H9 (cell line): Measurements from ENCODE around the gene BCAS1. TPM values are rescaled to one million over a fixed set of nuclear protein-coding genes. Genes with fewer than 3 reads are reported as not detected.

Experiments used
- DNase-seq: peaks from one replicate; pipeline ENCODE4 v3.0.0-alpha.2; 2017
- H2AFZ ChIP-seq: one replicate; pipeline ENCODE4 v1.6.1; 2013; ENCODE audit warnings: mild to moderate bottlenecking, low read length, control low read depth, moderate library complexity
- H2AK5ac ChIP-seq: 2 replicates; pipeline ENCODE4 v1.6.1; 2013; ENCODE audit warnings: low read length, control low read depth, mixed read lengths; ENCODE audit not compliant: insufficient read length
- H2BK120ac ChIP-seq: one replicate; pipeline ENCODE4 v1.6.1; 2013; ENCODE audit warnings: low read depth, mild to moderate bottlenecking, low read length, control low read depth, inconsistent platforms; ENCODE audit not compliant: poor library complexity, severe bottlenecking
- H2BK12ac ChIP-seq: 2 replicates; pipeline ENCODE4 v1.6.1; 2013; ENCODE audit warnings: low read length, control low read depth, mixed read lengths, low read depth; ENCODE audit not compliant: insufficient read length
- H2BK15ac ChIP-seq: 2 replicates; pipeline ENCODE4 v1.6.1; 2013; ENCODE audit warnings: low read depth, low read length, control low read depth
- H2BK20ac ChIP-seq: one replicate; pipeline ENCODE4 v1.6.1; 2013; ENCODE audit warnings: low read depth, mild to moderate bottlenecking, low read length, control low read depth, inconsistent platforms; ENCODE audit not compliant: poor library complexity, severe bottlenecking
- H2BK5ac ChIP-seq: 2 replicates; pipeline ENCODE4 v1.6.1; 2013; ENCODE audit warnings: low read length, control low read depth, mixed read lengths; ENCODE audit not compliant: insufficient read length
- H3K14ac ChIP-seq: 2 replicates; pipeline ENCODE4 v1.6.1; 2013; ENCODE audit warnings: low read length, control low read depth; ENCODE audit not compliant: insufficient read depth
- H3K18ac ChIP-seq: 2 replicates; pipeline ENCODE4 v1.6.1; 2013; ENCODE audit warnings: low read depth, mild to moderate bottlenecking, mixed read lengths, low read length, control low read depth; ENCODE audit not compliant: insufficient read length
- H3K23ac ChIP-seq: 2 replicates; pipeline ENCODE4 v1.6.1; 2013; ENCODE audit warnings: low read length, control low read depth, mixed read lengths, low read depth; ENCODE audit not compliant: insufficient read length
- H3K23me2 ChIP-seq: 2 replicates; pipeline ENCODE4 v1.6.1; 2013; ENCODE audit warnings: low read depth, mild to moderate bottlenecking, mixed read lengths, low read length, control low read depth; ENCODE audit not compliant: insufficient read length, poor library complexity, severe bottlenecking
- H3K27ac ChIP-seq: 2 replicates; pipeline ENCODE4 v1.5.1; 2013; ENCODE audit warnings: low read length, control low read depth, mixed read lengths, low read depth; ENCODE audit not compliant: insufficient read length
- H3K27me3 ChIP-seq: 2 replicates; pipeline ENCODE4 v1.6.1; 2013; ENCODE audit warnings: low read length, control low read depth, inconsistent platforms; ENCODE audit not compliant: insufficient read depth
- H3K4ac ChIP-seq: 2 replicates; pipeline ENCODE4 v1.6.1; 2013; ENCODE audit warnings: low read depth, mild to moderate bottlenecking, control low read depth, inconsistent platforms, low read length, moderate library complexity
- H3K4me1 ChIP-seq: 2 replicates; pipeline ENCODE4 v1.6.1; 2013; ENCODE audit warnings: low read length, control low read depth, inconsistent platforms; ENCODE audit not compliant: insufficient read depth
- H3K4me2 ChIP-seq: 2 replicates; pipeline ENCODE4 v1.6.1; 2013; ENCODE audit warnings: low read length, control low read depth, mixed read lengths; ENCODE audit not compliant: insufficient read length, insufficient read depth
- H3K56ac ChIP-seq: 2 replicates; pipeline ENCODE4 v1.6.1; 2013; ENCODE audit warnings: low read depth, mild to moderate bottlenecking, mixed read lengths, low read length, control low read depth; ENCODE audit not compliant: insufficient read length
- H3K79me1 ChIP-seq: 2 replicates; pipeline ENCODE4 v1.6.1; 2013; ENCODE audit warnings: low read depth, mild to moderate bottlenecking, moderate library complexity, low read length, control low read depth, inconsistent platforms; ENCODE audit not compliant: insufficient read depth, poor library complexity, severe bottlenecking
- H3K79me2 ChIP-seq: 2 replicates; pipeline ENCODE4 v1.6.1; 2013; ENCODE audit warnings: low read length, control low read depth, inconsistent platforms; ENCODE audit not compliant: insufficient read depth
- H3K9ac ChIP-seq: 2 replicates; pipeline ENCODE4 v1.6.1; 2013; ENCODE audit warnings: low read length, control low read depth, mixed read lengths; ENCODE audit not compliant: insufficient read length; ENCODE audit errors: extremely low read depth
- H3K9me3 ChIP-seq: one replicate; pipeline ENCODE4 v1.6.1; 2013; ENCODE audit warnings: low read depth, low read length, inconsistent platforms; ENCODE audit not compliant: control insufficient read depth
- H3T11ph ChIP-seq: one replicate; pipeline ENCODE4 v1.6.1; 2013; ENCODE audit warnings: mild to moderate bottlenecking, low read length, control low read depth, inconsistent platforms
- H4K20me1 ChIP-seq: one replicate; pipeline ENCODE4 v1.6.1; 2013; ENCODE audit not compliant: control insufficient read depth, insufficient read length, insufficient read depth
- H4K5ac ChIP-seq: 2 replicates; pipeline ENCODE4 v1.6.1; 2013; ENCODE audit warnings: low read depth, mild to moderate bottlenecking, mixed read lengths, low read length, control low read depth; ENCODE audit not compliant: insufficient read length
- H4K8ac ChIP-seq: replicated peaks from 2 replicates; pipeline ENCODE4 v1.6.1; 2013; ENCODE audit warnings: low read length, control low read depth, mixed read lengths, low read depth; ENCODE audit not compliant: insufficient read length
- H4K91ac ChIP-seq: 2 replicates; pipeline ENCODE4 v1.6.1; 2013; ENCODE audit warnings: low read depth, mild to moderate bottlenecking, moderate library complexity, mixed read lengths, low read length, control low read depth; ENCODE audit not compliant: insufficient read length
- H3K27ac Mint-ChIP-seq, 3 experiments: 2 replicates in 2 of 3; 3 replicates in 1 of 3; pipeline ENCODE4 v1.8.0; 2020 to 2021; ENCODE audit warnings: mixed read lengths in 3 of 3, mild to moderate bottlenecking in 1 of 3, moderate library complexity in 1 of 3
- H3K27me3 Mint-ChIP-seq: 2 replicates; pipeline ENCODE4 v1.8.0; 2021; ENCODE audit warnings: low read depth, mild to moderate bottlenecking, moderate library complexity, mixed read lengths
- H3K36me3 Mint-ChIP-seq, 3 experiments: 2 replicates in 2 of 3; 3 replicates in 1 of 3; pipeline ENCODE4 v1.8.0; 2020 to 2021; ENCODE audit warnings: low read depth in 3 of 3, mixed read lengths in 3 of 3; ENCODE audit not compliant: insufficient read depth in 1 of 3
- H3K4me1 Mint-ChIP-seq, 2 experiments: 2 replicates each; pipeline ENCODE4 v1.8.0; 2020; ENCODE audit warnings: mixed read lengths in 2 of 2
- H3K4me3 Mint-ChIP-seq, 2 experiments: 2 replicates in 1 of 2; 3 replicates in 1 of 2; pipeline ENCODE4 v1.8.0; 2020 to 2021; ENCODE audit warnings: mild to moderate bottlenecking in 2 of 2, mixed read lengths in 2 of 2, moderate library complexity in 1 of 2
- H3K9me3 Mint-ChIP-seq, 2 experiments: 2 replicates in 1 of 2; 3 replicates in 1 of 2; pipeline ENCODE4 v1.8.0; 2020; ENCODE audit warnings: mild to moderate bottlenecking in 2 of 2, mixed read lengths in 2 of 2, moderate library complexity in 1 of 2
- CTCF ChIP-seq: fragments of 200-600 bp; sonication (generic); conservative IDR thresholded peaks from 3 replicates; pipeline ENCODE4 v1.8.0; 2021; ENCODE audit warnings: antibody characterized with exemption, mild to moderate bottlenecking
- WGBS: extraction: QIAGEN DNeasy Blood & Tissue Kit; methylation state at CpG from one replicate; pipeline ENCODE4 v1.1.7; 2013; ENCODE audit warnings: missing lambda C conversion rate, low lambda C conversion rate, mixed read lengths; ENCODE audit not compliant: insufficient read length; ENCODE audit errors: extremely low coverage; 5-methylcytosine and 5-hydroxymethylcytosine counted together
- total RNA-seq: library from RNA; stranded (reverse); gene quantifications from 2 replicates; pipeline ENCODE4 v1.2.1, GENCODE V29; 2021

BCAS1 gene
- total RNA-seq, 1 experiment from 2014 or later, result 0.15 TPM

GRCh38 chr20:53900380-53900999 lies 169.9 kb downstream of the BCAS1 start:
- Histone ChIP-seq H3K4ac (no peak overlapping the region), H3K79me2 (no peaks in the 10 kb centered on the region), H3K4me2 (no peak overlapping the region), H2AFZ (no peak overlapping the region), H3K79me1 (no peaks in the 10 kb centered on the region), H2BK12ac (no peak overlapping the region), H4K91ac (no peak overlapping the region), H2AK5ac (no peak overlapping the region), H3K9me3 (no peaks in the 10 kb centered on the region), H3K14ac (no peak overlapping the region), H3K27ac (no peak overlapping the region), H3K4me1 (peaks cover 15% of the 10 kb centered on the region), H3T11ph (no peak overlapping the region), H2BK20ac (no peak overlapping the region), H3K9ac (no peak overlapping the region), H3K18ac (no peak overlapping the region), H2BK120ac (no peak overlapping the region), H2BK15ac (no peak overlapping the region), H3K56ac (no peak overlapping the region), H3K27me3 (no peaks in the 10 kb centered on the region), H3K23ac (no peak overlapping the region), H4K5ac (no peak overlapping the region), H3K23me2 (no peaks in the 10 kb centered on the region), H4K20me1 (no peaks in the 10 kb centered on the region), H2BK5ac (no peak overlapping the region), H4K8ac (no peak overlapping the region)
- no peak for DNase-seq
- Mint-ChIP-seq H3K27ac (no peak overlapping the region), H3K4me1 (peaks cover 42 to 44% of the 10 kb centered on the region in 2 experiments), H3K4me3 (0 out of 5 replicates have a peak overlapping the region, but pooled peaks of 1 of the 2 experiments have one; percentile 21), H3K27me3 (no peaks in the 10 kb centered on the region), H3K9me3 (no peaks in the 10 kb centered on the region), H3K36me3 (no peaks in the 10 kb centered on the region; a peak in 1 of 7 replicates)
- no CpG with 5 or more reads among the region's 4 CpGs for WGBS
- TF ChIP-seq CTCF, result no peak
